Measurements from ENCODE around the gene RTN4. TPM values are rescaled to one million over a fixed set of nuclear protein-coding genes. Genes with fewer than 3 reads are reported as not detected.

The RTN4 gene
- total and polyA plus RNA-seq, 4 donors, result 168 to 311 (median 230) TPM

GRCh38 chr2:54942373-54942772, 107.9 kb downstream of the RTN4 start:
- 66 to 68% methylated on average over 5 of the region's 5 CpGs for WGBS, 2 donors

GRCh38 chr2:54941248-54941984, 108.8 kb downstream of the RTN4 start:
- DNase-seq, result no peak
- H3K9ac ChIP-seq (ENCODE audit: insufficient read depth in 1 of 2, low read length in 2 of 2), result no peak overlapping the region
- no peak for ATAC-seq (ENCODE audit: insufficient read depth, low FRiP score)

More at GRCh38 chr2:54942373-54942772, 107.9 kb downstream of the RTN4 start:
- no peaks in the 10 kb centered on the region for H3K36me3 ChIP-seq (ENCODE audit: control insufficient read depth in 4 of 4, insufficient read depth in 4 of 4, low read length in 4 of 4)
- H3K9me3 ChIP-seq (ENCODE audit: control insufficient read depth in 4 of 4, insufficient read depth in 3 of 4, low read length in 3 of 4), result peaks cover 0 to 5% (median 3%) of the 10 kb centered on the region in 4 donors
- ATAC-seq (ENCODE audit: insufficient read depth, low FRiP score), result no peak
- H3K4me3 ChIP-seq, result no peak overlapping the region
- no peak overlapping the region for H3K9ac ChIP-seq (ENCODE audit: insufficient read depth in 1 of 2, low read length in 2 of 2)
- peaks cover 0 to 12% (median 11%) of the 10 kb centered on the region in 5 donors for H3K4me1 ChIP-seq (ENCODE audit: control insufficient read depth in 5 of 5, insufficient read depth in 5 of 5, low read length in 5 of 5)
- no peak overlapping the region for H3K27ac ChIP-seq (ENCODE audit: low read depth in 1 of 2, low read length in 1 of 2)
- no peak for TF ChIP-seq CTCF (IDR thresholded peaks at IDR 0.05; ENCODE audit: control extremely low read depth, extremely low read depth)
- H3K27me3 ChIP-seq (ENCODE audit: control insufficient read depth in 3 of 3, insufficient read depth in 3 of 3, low read length in 2 of 3), result no peaks in the 10 kb centered on the region
- DNase-seq, result no peak

GRCh38 chr2:54940723-54941122, 109.5 kb downstream of the RTN4 start:
- peaks cover 0 to 6% (median 4%) of the 10 kb centered on the region in 5 donors for H3K4me1 ChIP-seq (ENCODE audit: control insufficient read depth in 5 of 5, insufficient read depth in 5 of 5, low read length in 5 of 5)
- 52 to 64% methylated on average over 3 of the region's 3 CpGs for WGBS, 2 donors
- no peaks in the 10 kb centered on the region for H3K36me3 ChIP-seq (ENCODE audit: control insufficient read depth in 4 of 4, insufficient read depth in 4 of 4, low read length in 4 of 4)
- peaks cover 0 to 5% (median 3%) of the 10 kb centered on the region in 4 donors for H3K9me3 ChIP-seq (ENCODE audit: control insufficient read depth in 4 of 4, insufficient read depth in 3 of 4, low read length in 3 of 4)
- no peak overlapping the region for H3K9ac ChIP-seq (ENCODE audit: insufficient read depth in 1 of 2, low read length in 2 of 2)
- TF ChIP-seq CTCF (IDR thresholded peaks at IDR 0.05; ENCODE audit: control extremely low read depth, extremely low read depth), result no peak
- no peaks in the 10 kb centered on the region for H3K27me3 ChIP-seq (ENCODE audit: control insufficient read depth in 3 of 3, insufficient read depth in 3 of 3, low read length in 2 of 3)
- H3K4me3 ChIP-seq, result no peak overlapping the region
- DNase-seq (no peak), ATAC-seq (ENCODE audit: insufficient read depth, low FRiP score) (no peak)
- H3K27ac ChIP-seq (ENCODE audit: low read depth in 1 of 2, low read length in 1 of 2), result no peak overlapping the region

More at GRCh38 chr2:54941248-54941984, 108.8 kb downstream of the RTN4 start:
- no peaks in the 10 kb centered on the region for H3K36me3 ChIP-seq (ENCODE audit: control insufficient read depth in 4 of 4, insufficient read depth in 4 of 4, low read length in 4 of 4)
- H3K4me3 ChIP-seq, result no peak overlapping the region
- peaks cover 0 to 11% (median 11%) of the 10 kb centered on the region in 5 donors for H3K4me1 ChIP-seq (ENCODE audit: control insufficient read depth in 5 of 5, insufficient read depth in 5 of 5, low read length in 5 of 5)
- no peak for TF ChIP-seq CTCF (IDR thresholded peaks at IDR 0.05; ENCODE audit: control extremely low read depth, extremely low read depth)
- 94 to 95% methylated on average over 15 of the region's 15 CpGs for WGBS, 2 donors
- no peak overlapping the region for H3K27ac ChIP-seq (ENCODE audit: low read depth in 1 of 2, low read length in 1 of 2)
- peaks cover 0 to 5% (median 3%) of the 10 kb centered on the region in 4 donors for H3K9me3 ChIP-seq (ENCODE audit: control insufficient read depth in 4 of 4, insufficient read depth in 3 of 4, low read length in 3 of 4)
- H3K27me3 ChIP-seq (ENCODE audit: control insufficient read depth in 3 of 3, insufficient read depth in 3 of 3, low read length in 2 of 3), result no peaks in the 10 kb centered on the region

Measured in lung (tissue), 12 donors.